RWPE2 (cell line): ENCODE data around the gene RHOBTB3.

Experiments
- ATAC-seq: fragments of 200-7000 bp; cut with Tn5 transposase; 3 replicates; pipeline ENCODE4 v1.9.1; 2021; ENCODE audit warnings: low read depth
- DNase-seq: peaks from one replicate; pipeline ENCODE4 v3.0.0-alpha.2; 2020; ENCODE audit warnings: low spot score
- H3K27ac ChIP-seq: fragments of 450-650 bp; 2 replicates; pipeline ENCODE4 v1.5.1; 2017; ENCODE audit warnings: mild to moderate bottlenecking; ENCODE audit not compliant: poor library complexity, severe bottlenecking
- H3K27me3 ChIP-seq: fragments of 250-450 bp; sonication (Bioruptor Pico); 2 replicates; pipeline ENCODE4 v1.5.1; 2021; ENCODE audit warnings: mild to moderate bottlenecking, moderate library complexity; ENCODE audit not compliant: insufficient read depth, poor library complexity, severe bottlenecking
- H3K36me3 ChIP-seq: fragments of 250-450 bp; sonication (Bioruptor Pico); 2 replicates; pipeline ENCODE4 v1.5.1; 2020; ENCODE audit warnings: low read depth, mild to moderate bottlenecking, moderate library complexity
- H3K4me1 ChIP-seq: fragments of 250-450 bp; sonication (Bioruptor Pico); 2 replicates; pipeline ENCODE4 v1.5.1; 2021; ENCODE audit warnings: mild to moderate bottlenecking, moderate library complexity; ENCODE audit not compliant: insufficient read depth, poor library complexity, severe bottlenecking
- H3K4me3 ChIP-seq: fragments of 250-450 bp; sonication (Bioruptor Pico); 2 replicates; pipeline ENCODE4 v1.5.1; 2021; ENCODE audit warnings: mild to moderate bottlenecking, moderate library complexity; ENCODE audit not compliant: severe bottlenecking
- H3K9me3 ChIP-seq: fragments of 250-450 bp; sonication (Bioruptor Pico); 2 replicates; pipeline ENCODE4 v1.5.1; 2021; ENCODE audit warnings: mild to moderate bottlenecking, moderate library complexity; ENCODE audit not compliant: severe bottlenecking
- TF ChIP-seq, protein P1 (sequence below): fragments of 450-650 bp; IDR thresholded peaks from one replicate; pipeline ENCODE4 v1.5.1; 2017; ENCODE audit warnings: mild to moderate bottlenecking, moderate library complexity; ENCODE audit not compliant: poor library complexity, severe bottlenecking

The RHOBTB3 gene

GRCh38 chr5:95804736-95805539, 73.8 kb downstream of the RHOBTB3 start:
- Histone ChIP-seq H3K27ac (no peak overlapping the region), H3K9me3 (no peaks in the 10 kb centered on the region), H3K27me3 (no peaks in the 10 kb centered on the region), H3K36me3 (no peaks in the 10 kb centered on the region), H3K4me1 (no peaks in the 10 kb centered on the region), H3K4me3 (no peak overlapping the region)
- TF ChIP-seq, protein P1, sequence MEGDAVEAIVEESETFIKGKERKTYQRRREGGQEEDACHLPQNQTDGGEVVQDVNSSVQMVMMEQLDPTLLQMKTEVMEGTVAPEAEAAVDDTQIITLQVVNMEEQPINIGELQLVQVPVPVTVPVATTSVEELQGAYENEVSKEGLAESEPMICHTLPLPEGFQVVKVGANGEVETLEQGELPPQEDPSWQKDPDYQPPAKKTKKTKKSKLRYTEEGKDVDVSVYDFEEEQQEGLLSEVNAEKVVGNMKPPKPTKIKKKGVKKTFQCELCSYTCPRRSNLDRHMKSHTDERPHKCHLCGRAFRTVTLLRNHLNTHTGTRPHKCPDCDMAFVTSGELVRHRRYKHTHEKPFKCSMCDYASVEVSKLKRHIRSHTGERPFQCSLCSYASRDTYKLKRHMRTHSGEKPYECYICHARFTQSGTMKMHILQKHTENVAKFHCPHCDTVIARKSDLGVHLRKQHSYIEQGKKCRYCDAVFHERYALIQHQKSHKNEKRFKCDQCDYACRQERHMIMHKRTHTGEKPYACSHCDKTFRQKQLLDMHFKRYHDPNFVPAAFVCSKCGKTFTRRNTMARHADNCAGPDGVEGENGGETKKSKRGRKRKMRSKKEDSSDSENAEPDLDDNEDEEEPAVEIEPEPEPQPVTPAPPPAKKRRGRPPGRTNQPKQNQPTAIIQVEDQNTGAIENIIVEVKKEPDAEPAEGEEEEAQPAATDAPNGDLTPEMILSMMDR = no peak
- ATAC-seq = no peak
- no peak for DNase-seq

DNA sequence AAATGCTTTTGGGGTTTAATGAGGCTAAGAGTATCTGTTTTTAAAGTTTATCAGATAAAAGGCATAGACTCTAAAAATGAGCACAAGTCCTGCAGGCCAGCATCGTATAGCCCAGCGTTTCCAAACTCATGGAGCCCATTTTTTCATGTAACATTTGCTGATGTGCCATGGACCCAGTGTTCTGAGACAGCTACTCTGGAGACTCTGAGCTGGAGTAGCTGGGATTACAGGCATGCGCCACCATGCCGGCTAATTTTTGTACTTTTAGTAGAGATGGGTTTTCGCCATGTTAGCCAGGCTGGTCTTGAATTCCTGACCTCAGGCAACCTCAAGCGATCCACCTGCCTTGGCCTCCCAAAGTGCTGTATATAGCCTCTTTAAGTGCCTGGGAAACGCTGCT, 75.6 kb downstream of the RHOBTB3 start:
- no peak overlapping the region for H3K4me3 ChIP-seq
- ATAC-seq (no peak), DNase-seq (no peak)
- no peak overlapping the region for H3K27ac ChIP-seq
- H3K36me3 ChIP-seq = no peaks in the 10 kb centered on the region
- H3K9me3 ChIP-seq = no peaks in the 10 kb centered on the region
- H3K27me3 ChIP-seq = no peaks in the 10 kb centered on the region
- TF ChIP-seq, protein P1 = no peak
- H3K4me1 ChIP-seq = no peaks in the 10 kb centered on the region

- no peak overlapping the region for H3K27ac ChIP-seq
- DNase-seq = no peak
- no peaks in the 10 kb centered on the region for H3K4me1 ChIP-seq
- no peaks in the 10 kb centered on the region for H3K9me3 ChIP-seq
- no peak overlapping the region for H3K4me3 ChIP-seq
- no peaks in the 10 kb centered on the region; the same call in 1 of the 2 replicates for H3K36me3 ChIP-seq
- no peaks in the 10 kb centered on the region for H3K27me3 ChIP-seq
- TF ChIP-seq, protein P1 = no peak
- no peak for ATAC-seq
These were observed 77.0 kb downstream of the RHOBTB3 start for GRCh38 chr5:95808013-95808685.

- H3K36me3 ChIP-seq = peaks cover 5% of the 10 kb centered on the region; the same call in 1 of the 2 replicates
- H3K27me3 ChIP-seq = no peaks in the 10 kb centered on the region
- no peaks in the 10 kb centered on the region for H3K4me1 ChIP-seq
- DNase-seq (no peak), ATAC-seq (0 out of 3 replicates have a peak, but pooled peaks have one; percentile 24)
- H3K27ac ChIP-seq = no peak overlapping the region
- no peak overlapping the region for H3K4me3 ChIP-seq
- H3K9me3 ChIP-seq = no peaks in the 10 kb centered on the region
- TF ChIP-seq, protein P1 = no peak
These were observed 77.7 kb downstream of the RHOBTB3 start for GRCh38 chr5:95808686-95809413.
